ENCODE measurements around the gene SOD1.

SOD1 gene

DNA sequence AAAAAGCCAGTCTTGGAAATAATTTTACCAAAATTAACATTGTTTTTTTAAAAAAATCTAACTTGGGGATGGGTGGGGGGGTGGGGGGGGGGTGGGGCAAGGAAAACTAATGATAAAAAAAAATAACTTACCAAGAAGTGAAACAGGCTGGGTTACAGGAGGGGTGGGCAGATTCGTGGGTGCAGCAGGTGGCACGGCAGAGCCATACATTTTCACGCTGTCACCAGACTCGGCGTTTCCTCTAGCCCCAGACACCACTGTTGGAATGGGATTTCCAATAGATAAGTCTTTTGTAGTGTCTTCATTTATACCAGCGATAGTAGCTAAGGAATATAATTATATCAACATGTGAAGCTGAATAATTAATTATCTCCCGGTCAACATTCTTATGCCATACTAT lies 25.4 kb downstream of the SOD1 start:
- no peak for DNase-seq

- no peak for DNase-seq
Observed at GRCh38 chr21:31686272-31686915, 26.9 kb downstream of the SOD1 start.

- no peak for DNase-seq
Observed at GRCh38 chr21:31687108-31687507, 27.6 kb downstream of the SOD1 start.

DNA sequence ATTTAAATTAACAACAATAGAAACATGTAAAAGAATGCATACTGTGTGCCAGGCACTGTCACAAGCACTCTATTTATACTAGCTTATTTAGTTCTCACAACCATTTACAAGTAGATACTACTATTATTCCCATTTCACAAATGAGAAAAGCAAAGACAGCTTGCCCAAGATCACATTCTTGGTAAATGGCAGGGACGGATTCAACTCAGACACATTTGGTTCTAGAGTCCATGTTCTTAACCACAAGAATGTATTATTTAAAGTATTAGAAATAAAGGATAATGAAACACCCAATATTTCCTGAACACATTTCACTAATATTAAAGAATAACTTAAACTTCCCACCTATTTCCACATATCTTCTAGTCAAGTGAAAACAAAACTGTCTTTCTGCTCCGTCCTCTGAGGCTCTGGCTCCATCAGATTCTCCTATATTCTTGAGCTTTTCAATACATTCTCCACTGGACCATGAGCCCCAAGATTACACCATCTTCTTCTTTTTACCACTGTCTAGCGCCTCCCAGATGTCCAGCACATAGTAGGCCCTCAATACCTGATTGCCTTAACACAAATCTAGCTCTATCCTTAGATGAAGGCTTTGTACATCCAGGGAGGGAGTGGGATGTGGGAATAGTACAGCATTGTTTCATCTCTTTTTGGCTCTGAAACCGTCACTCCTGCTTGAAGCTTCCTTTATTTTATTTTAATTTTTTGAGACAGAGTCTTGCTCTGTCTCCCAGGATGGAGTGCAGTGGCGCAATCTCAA lies 29.3 kb downstream of the SOD1 start:
- DNase-seq, result no peak

GRCh38 chr21:31693222-31693621 lies 33.7 kb downstream of the SOD1 start:
- DNase-seq, result no peak

DNA sequence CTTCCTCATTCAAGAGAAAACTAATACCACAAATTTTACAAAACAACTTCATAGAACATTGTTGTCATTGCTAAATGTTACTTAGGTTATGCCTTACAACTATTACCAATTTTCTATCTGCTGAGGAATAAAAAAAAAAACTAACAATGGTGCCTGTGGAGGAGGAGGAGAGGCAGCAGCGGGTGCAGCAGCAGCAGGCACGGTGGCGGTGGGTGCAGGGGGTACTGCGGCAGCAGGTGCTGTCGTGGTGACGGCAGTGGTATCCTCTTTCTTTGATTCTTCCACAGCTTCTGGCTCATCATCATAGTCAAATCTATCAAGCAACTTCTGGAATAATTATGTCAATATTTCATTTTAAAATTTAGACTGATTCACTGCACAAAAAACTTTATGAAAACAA lies 36.9 kb downstream of the SOD1 start:
- DNase-seq, result no peak

DNA sequence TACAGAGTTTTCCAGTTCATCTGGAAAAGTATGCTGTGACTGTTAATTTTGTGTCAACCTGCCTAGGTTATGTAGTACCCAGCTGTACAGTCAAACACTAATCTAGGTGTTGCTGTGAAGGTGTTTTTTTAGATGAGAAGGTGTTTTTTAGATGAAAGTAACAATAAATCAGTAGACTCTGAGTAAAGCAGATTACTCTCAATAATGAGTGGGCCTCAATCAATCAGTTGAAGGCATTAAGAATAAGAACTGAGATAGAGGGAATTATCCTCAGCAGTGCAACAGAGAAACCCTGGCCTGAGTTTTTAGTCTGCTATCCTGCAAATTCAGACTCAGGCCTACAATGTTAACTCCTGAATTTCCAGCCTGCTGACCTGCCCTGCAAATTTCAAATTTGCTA lies 39.0 kb downstream of the SOD1 start:
- DNase-seq, result no peak

GRCh38 chr21:31700040-31700439 lies 40.5 kb downstream of the SOD1 start:
- no peak for DNase-seq

DNA sequence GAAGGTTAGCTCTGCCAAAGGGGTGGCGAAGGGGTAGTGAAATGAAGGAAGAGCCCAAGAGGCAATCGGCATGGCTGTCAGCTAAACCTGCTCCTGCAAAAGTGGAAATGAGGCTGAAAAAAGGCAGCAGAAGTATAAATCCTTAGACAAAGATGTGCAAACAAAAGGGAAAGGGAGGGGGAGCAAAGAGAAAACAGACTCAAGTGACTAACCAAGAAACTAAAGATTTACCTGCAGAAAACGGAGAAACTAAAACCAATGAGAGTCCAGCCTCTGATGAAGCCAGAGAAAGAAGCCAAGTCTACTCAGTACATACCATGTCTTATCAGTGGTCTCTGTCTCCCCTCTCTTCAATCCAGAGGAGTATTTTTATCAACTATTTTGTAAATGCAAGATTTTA lies 47.1 kb downstream of the SOD1 start:
- no peak for DNase-seq

- DNase-seq, result no peak
Observed at GRCh38 chr21:31707499-31707898, 48.0 kb downstream of the SOD1 start.

- no peak for DNase-seq
Observed at GRCh38 chr21:31708541-31708940, 49.0 kb downstream of the SOD1 start.

DNA sequence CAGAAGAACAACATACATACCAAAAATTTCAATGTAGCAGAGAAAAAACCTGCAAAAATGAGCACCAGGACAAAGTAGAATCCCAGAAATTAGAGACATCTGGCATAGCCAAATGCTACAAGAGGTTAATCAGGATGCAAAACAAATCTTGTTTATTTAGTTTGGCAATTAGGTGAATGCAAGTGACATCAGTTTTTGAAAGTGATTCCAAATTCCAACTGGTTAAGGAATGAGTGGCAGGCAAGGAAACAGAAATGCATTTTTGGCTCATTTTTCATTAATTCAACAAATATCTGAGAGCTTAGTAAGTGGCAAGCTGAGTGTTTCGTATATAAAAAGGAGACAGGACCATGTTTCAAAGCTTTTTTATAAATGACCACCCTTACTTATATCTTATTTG lies 51.1 kb downstream of the SOD1 start:
- peak; percentile 83 for DNase-seq

DNA sequence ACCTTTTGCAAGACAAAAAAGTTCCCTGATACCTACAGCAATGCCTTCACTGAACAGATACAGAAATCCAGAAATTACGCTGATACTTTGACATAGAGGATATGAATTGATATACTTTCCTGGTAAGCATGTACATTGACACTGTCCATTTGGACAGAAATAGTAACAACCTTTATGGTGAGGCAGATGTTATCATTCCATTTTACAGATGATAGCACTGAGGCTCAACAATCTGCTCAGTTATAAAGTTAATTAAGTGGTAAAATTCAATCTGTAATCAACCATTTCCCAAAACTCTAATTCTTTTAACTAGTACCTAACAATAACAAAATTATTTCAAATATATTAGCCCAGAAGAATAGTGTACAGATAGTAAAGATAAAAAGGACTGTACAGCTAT lies 51.8 kb downstream of the SOD1 start:
- DNase-seq, result no peak

DNA sequence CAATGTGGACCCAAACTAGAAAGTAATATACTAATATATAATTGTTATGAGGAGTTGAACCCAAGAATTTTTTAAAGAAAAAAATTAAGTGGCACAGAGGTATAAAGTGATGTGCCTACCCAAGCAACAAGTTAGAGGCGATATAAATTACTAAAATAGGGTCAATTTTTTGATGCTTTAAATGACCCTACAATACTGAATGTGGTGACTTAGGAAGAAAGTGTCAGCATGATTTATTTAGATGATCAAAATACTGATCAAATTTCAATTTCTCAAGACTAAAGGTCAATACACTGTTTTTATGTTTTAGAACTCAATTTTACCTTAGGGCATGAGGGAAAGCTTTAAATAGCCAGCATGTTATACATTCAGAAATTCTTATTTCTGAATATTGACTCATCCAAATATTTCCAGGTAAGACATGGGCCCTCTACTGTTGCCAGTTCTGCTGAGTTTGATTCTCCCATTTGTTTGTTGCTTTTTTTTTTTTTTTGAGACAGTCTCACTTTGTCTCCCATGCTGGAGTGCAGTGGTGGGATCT lies 52.3 kb downstream of the SOD1 start:
- DNase-seq, result no peak

DNA sequence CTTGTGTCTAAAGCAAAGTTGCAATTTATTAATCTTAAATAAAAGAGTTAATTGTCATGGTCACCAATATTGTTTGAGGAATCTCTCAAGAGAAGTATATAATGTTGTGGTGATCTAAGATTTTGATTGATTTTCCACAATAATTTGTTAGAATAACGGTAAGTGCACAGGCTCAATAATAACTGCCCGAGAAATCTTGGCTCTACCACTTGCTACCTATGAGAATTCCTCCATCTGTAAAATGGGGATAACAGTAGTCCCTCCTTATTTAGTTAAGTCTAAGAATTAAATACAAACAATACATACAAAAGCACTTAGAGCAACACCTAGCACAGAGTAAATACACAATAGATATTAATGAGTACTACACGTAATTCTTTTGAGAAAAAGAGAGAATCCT lies 53.6 kb downstream of the SOD1 start:
- DNase-seq, result no peak

GRCh38 chr21:31713973-31714740 lies 54.7 kb downstream of the SOD1 start:
- DNase-seq, result peak; percentile 76

- DNase-seq, result no peak
Observed at GRCh38 chr21:31714741-31715365, 55.4 kb downstream of the SOD1 start.

DNA sequence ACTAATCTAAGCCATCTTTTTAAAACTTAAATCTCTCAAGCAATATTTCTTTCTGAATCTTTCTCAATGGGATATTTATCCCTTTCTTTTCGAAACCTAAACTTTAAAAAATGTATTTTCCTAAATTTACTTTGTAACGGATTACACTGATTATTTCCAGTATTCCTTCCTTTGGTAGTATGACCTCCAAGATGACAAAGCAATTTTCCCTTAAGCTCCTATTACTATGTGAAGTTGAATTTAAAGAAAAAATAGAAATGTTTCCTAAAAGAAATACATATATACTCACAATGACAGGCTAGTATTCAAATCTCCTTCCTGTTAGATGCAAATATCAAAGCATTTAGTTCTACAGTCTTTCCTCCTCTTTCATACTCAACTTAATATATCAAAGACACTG lies 56.6 kb downstream of the SOD1 start:
- DNase-seq, result no peak

Measured in fibroblast of skin of back (primary cell).